Immature natural killer cell (primary cell): ENCODE data around the gene WASF2. TPM values are rescaled to one million over a fixed set of nuclear protein-coding genes. Genes with fewer than 3 reads are reported as not detected.

ENCODE experiments used
- DNase-seq, 3 donors: peaks; one replicate each; pipeline ENCODE4 v3.0.0; 2022; ENCODE audit warnings: mixed read lengths in 1 of 3
- H3K27ac Mint-ChIP-seq, 6 donors: one replicate each; pipeline ENCODE4 v1.8.0; 2020; ENCODE audit warnings: mixed read lengths in 6 of 6, mild to moderate bottlenecking in 5 of 6, inconsistent platforms in 4 of 6, moderate library complexity in 3 of 6
- H3K27me3 Mint-ChIP-seq, 3 donors: one replicate each; pipeline ENCODE4 v1.8.0; 2020 to 2021; ENCODE audit warnings: low read depth in 3 of 3, mild to moderate bottlenecking in 3 of 3, mixed read lengths in 3 of 3, moderate library complexity in 3 of 3, inconsistent platforms in 1 of 3
- H3K36me3 Mint-ChIP-seq, 3 donors: one replicate each; pipeline ENCODE4 v1.8.0; 2020; ENCODE audit warnings: mixed read lengths in 3 of 3, inconsistent platforms in 2 of 3, mild to moderate bottlenecking in 2 of 3
- H3K4me1 Mint-ChIP-seq, 2 donors: one replicate each; pipeline ENCODE4 v1.8.0; 2020; ENCODE audit warnings: inconsistent platforms in 2 of 2, mild to moderate bottlenecking in 2 of 2, mixed read lengths in 2 of 2, moderate library complexity in 1 of 2
- H3K4me3 Mint-ChIP-seq, 5 donors: one replicate each; pipeline ENCODE4 v1.8.0; 2020; ENCODE audit warnings: mild to moderate bottlenecking in 5 of 5, mixed read lengths in 5 of 5, inconsistent platforms in 3 of 5, moderate library complexity in 3 of 5
- H3K9me3 Mint-ChIP-seq, 6 donors: one replicate each; pipeline ENCODE4 v1.8.0; 2020; ENCODE audit warnings: mild to moderate bottlenecking in 6 of 6, mixed read lengths in 6 of 6, inconsistent platforms in 4 of 6, moderate library complexity in 3 of 6
- polyA plus RNA-seq, 3 donors: library from polyadenylated mRNA; unstranded; fragments of 300-500 nt; fragmentation: Illumina TruSeq; gene quantifications; one replicate each; pipeline ENCODE4 v1.2.3, GENCODE V29; 2021

The WASF2 gene
- polyA plus RNA-seq, 3 donors from 2014 or later: 36.6 to 90.0 (median 39.5) TPM

- Mint-ChIP-seq H3K27ac (peak overlapping the region in 1 of 6 donors; percentile 15), H3K4me1 (peaks cover 21 to 24% of the 10 kb centered on the region in 2 donors), H3K27me3 (peaks cover 0 to 4% (median 2%) of the 10 kb centered on the region in 3 donors), H3K36me3 (no peaks in the 10 kb centered on the region), H3K9me3 (no peaks in the 10 kb centered on the region), H3K4me3 (no peak overlapping the region)
- DNase-seq: no peak
Measured at GRCh38 chr1:27517907-27518718, 28.1 kb upstream of the WASF2 start.

GRCh38 chr1:27517301-27517700 is 27.3 kb upstream of the WASF2 start:
- no peaks in the 10 kb centered on the region for H3K36me3 Mint-ChIP-seq
- H3K27me3 Mint-ChIP-seq: peaks cover 0 to 4% (median 0%) of the 10 kb centered on the region in 3 donors
- H3K4me3 Mint-ChIP-seq: no peak overlapping the region
- H3K9me3 Mint-ChIP-seq: no peaks in the 10 kb centered on the region
- peak overlapping the region in 1 of 6 donors; percentile 11 for H3K27ac Mint-ChIP-seq
- no peak for DNase-seq
- H3K4me1 Mint-ChIP-seq: peaks cover 14 to 18% of the 10 kb centered on the region in 2 donors

DNA sequence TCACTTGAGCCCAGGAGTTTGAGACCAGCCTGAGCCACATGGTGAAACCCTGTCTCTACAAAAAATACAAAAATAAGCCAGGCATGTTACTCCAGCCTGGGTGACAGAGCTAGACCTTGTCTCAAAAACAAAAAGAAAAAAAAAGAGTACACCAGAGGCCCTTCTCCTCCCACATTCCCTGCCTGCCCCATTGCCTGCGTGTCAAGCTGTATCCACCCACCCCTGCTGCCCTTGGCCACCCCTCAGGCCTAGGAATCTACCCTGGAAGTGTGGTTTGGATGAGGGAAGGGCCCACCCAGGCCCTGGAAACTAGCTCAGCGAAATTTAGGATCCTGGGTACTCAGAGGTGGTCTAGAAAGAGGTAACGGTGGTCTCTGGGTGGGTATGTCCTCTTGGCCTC is 25.7 kb upstream of the WASF2 start:
- Mint-ChIP-seq H3K36me3 (no peaks in the 10 kb centered on the region), H3K4me1 (peaks cover 0 to 1% of the 10 kb centered on the region in 2 donors), H3K27me3 (peaks cover 0 to 2% (median 0%) of the 10 kb centered on the region in 3 donors), H3K9me3 (no peaks in the 10 kb centered on the region), H3K4me3 (no peak overlapping the region), H3K27ac (no peak overlapping the region)
- no peak for DNase-seq

DNA sequence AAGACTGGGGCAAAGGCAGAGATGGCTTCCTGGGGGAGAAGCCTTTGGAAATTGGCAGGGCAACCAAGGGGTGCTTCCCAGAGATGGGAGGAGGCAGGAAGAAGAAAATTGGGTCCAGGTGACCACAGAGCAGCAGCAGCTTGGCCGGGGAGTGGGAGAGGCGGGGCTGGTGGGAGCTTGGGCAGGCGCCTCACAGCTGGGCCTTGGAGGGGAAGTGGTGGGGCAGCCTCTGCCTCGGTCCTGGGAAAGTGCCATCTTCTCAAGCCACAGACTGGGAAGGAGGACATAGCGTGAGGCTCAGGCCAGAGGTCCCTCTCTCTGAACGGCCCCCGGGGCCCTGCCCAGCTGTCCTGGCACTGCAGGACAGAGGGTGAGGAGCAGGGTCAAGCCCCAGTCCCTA is 24.0 kb upstream of the WASF2 start:
- no peak overlapping the region for H3K4me3 Mint-ChIP-seq
- H3K9me3 Mint-ChIP-seq: no peaks in the 10 kb centered on the region
- DNase-seq: no peak
- no peak overlapping the region for H3K27ac Mint-ChIP-seq
- H3K4me1 Mint-ChIP-seq: no peaks in the 10 kb centered on the region
- peaks cover 0 to 3% (median 0%) of the 10 kb centered on the region in 3 donors for H3K27me3 Mint-ChIP-seq
- no peaks in the 10 kb centered on the region for H3K36me3 Mint-ChIP-seq

DNA sequence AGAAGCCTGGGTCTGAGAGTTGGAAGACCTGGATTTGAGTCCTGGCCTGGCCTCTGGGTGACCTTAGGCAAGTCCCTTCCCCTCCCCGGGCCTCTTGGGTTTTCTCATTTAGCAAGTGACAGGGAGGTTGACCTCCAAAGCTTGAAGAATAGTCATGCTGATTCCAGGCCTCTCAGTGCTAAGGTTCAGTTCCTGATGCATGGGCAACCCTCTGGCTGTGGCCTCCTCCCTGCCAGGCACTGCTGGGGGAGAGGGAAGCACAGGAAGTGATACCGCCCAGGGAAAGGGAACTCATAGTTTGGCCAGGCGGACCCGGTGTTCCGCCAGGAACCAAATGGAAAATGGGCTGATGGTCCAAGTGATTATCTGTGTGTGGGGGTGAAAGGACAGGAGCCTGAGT is 23.6 kb upstream of the WASF2 start:
- no peak for DNase-seq
- Mint-ChIP-seq H3K9me3 (no peaks in the 10 kb centered on the region), H3K36me3 (no peaks in the 10 kb centered on the region), H3K27me3 (peaks cover 0 to 3% (median 0%) of the 10 kb centered on the region in 3 donors), H3K27ac (peak overlapping the region in 1 of 6 donors; percentile 80), H3K4me1 (no peaks in the 10 kb centered on the region), H3K4me3 (no peak overlapping the region)

DNA sequence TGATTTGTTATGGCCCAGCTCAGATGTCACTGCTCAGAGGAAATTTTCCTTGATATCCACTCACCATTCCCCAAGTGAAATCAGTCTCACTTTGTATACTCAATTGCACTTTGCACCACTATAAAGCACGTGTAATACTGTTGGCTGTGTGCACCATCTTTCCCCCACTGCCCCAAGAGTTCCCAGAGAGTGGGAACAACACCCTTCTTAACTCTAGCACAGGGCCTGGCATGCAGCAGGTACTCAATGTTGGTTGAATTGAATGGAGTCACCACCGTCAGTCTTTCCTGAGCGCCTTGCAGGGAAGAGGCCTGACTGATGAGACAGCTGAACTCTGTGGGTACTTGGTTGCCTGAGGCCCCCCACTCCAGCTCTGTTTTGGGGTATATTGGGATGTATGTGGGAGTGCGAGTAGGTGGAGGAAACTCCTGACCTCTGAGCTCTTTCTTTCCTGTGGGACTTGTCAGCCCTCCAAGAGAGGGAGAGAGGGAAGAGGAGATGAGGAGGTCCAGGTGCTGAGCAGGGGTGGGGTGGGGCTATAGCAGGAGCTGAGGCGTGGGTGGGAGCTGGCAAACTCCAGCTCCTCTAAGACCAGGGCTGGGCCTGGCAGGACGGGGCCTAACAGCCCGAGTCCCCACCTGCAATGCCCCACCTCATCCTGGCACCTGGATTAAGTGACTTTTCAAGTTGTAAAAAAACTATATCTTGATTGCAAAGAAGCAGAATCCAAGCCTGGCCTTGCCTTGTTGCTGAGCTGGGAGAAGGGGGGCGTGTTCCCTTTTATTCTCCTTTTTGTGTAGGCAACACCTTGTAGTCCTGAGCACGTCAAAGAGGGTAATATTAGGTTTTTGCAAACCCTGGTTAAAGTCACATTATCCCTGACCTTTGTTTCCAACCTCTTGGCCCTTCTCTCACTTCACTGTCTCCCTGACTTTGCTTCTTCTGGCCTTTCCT is 19.4 kb upstream of the WASF2 start:
- no peaks in the 10 kb centered on the region for H3K4me1 Mint-ChIP-seq
- peaks cover 0 to 2% (median 0%) of the 10 kb centered on the region in 3 donors for H3K27me3 Mint-ChIP-seq
- H3K9me3 Mint-ChIP-seq: no peaks in the 10 kb centered on the region
- DNase-seq: no peak
- H3K4me3 Mint-ChIP-seq: no peak overlapping the region
- no peaks in the 10 kb centered on the region for H3K36me3 Mint-ChIP-seq
- H3K27ac Mint-ChIP-seq: no peak overlapping the region

- no peak for DNase-seq
- Mint-ChIP-seq H3K9me3 (no peaks in the 10 kb centered on the region), H3K4me3 (no peak overlapping the region), H3K27me3 (peaks cover 0 to 4% (median 0%) of the 10 kb centered on the region in 3 donors), H3K36me3 (no peaks in the 10 kb centered on the region), H3K4me1 (no peaks in the 10 kb centered on the region), H3K27ac (no peak overlapping the region)
Measured at GRCh38 chr1:27507960-27508665, 18.1 kb upstream of the WASF2 start.

DNA sequence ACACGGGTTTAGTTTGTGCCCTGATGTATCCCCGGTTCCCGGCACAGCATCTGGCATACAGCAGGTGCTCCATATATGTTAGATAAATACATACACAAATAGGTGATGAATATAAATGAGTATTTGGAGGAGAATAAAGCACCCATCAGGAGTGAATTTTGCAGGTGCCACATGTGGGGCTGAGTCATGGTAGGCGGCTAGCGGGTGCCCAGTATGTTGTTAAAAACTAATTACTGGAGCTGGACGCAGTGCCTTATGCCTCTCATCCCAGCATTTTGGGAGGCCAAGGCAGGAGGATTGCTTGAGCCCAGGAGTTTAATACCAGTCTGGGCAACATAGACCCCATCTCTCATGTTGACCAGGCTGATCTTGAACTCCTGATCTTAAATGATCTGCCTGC is 16.7 kb upstream of the WASF2 start:
- no peak for DNase-seq
- H3K9me3 Mint-ChIP-seq: no peaks in the 10 kb centered on the region
- no peak overlapping the region for H3K4me3 Mint-ChIP-seq
- no peaks in the 10 kb centered on the region for H3K4me1 Mint-ChIP-seq
- peak overlapping the region in 1 of 6 donors; percentile 29 for H3K27ac Mint-ChIP-seq
- H3K27me3 Mint-ChIP-seq: peaks cover 0 to 4% (median 0%) of the 10 kb centered on the region in 3 donors
- H3K36me3 Mint-ChIP-seq: no peaks in the 10 kb centered on the region

DNA sequence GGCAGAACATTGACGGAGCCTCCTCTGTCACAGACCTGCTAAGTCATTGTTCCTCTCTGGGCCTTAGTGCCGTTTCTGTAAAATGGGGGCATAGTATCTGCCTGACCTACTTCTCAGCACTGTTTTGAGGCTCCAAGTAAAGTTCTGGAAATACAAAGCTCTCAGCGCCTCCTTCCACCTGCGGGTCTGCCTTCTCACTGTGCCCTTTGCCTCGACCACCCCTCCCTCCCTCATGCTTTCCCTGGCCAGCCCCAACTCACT is 15.4 kb upstream of the WASF2 start:
- H3K27ac Mint-ChIP-seq: no peak overlapping the region
- H3K9me3 Mint-ChIP-seq: no peaks in the 10 kb centered on the region
- no peak for DNase-seq
- H3K4me1 Mint-ChIP-seq: no peaks in the 10 kb centered on the region
- no peaks in the 10 kb centered on the region for H3K36me3 Mint-ChIP-seq
- peaks cover 0 to 4% (median 2%) of the 10 kb centered on the region in 3 donors for H3K27me3 Mint-ChIP-seq
- no peak overlapping the region for H3K4me3 Mint-ChIP-seq

- no peak for DNase-seq
- Mint-ChIP-seq H3K4me3 (no peak overlapping the region), H3K4me1 (peaks cover 2 to 3% of the 10 kb centered on the region in 2 donors), H3K36me3 (no peaks in the 10 kb centered on the region), H3K27me3 (peaks cover 0 to 4% (median 2%) of the 10 kb centered on the region in 3 donors), H3K27ac (no peak overlapping the region), H3K9me3 (no peaks in the 10 kb centered on the region)
Measured at GRCh38 chr1:27504588-27505419, 14.8 kb upstream of the WASF2 start.

DNA sequence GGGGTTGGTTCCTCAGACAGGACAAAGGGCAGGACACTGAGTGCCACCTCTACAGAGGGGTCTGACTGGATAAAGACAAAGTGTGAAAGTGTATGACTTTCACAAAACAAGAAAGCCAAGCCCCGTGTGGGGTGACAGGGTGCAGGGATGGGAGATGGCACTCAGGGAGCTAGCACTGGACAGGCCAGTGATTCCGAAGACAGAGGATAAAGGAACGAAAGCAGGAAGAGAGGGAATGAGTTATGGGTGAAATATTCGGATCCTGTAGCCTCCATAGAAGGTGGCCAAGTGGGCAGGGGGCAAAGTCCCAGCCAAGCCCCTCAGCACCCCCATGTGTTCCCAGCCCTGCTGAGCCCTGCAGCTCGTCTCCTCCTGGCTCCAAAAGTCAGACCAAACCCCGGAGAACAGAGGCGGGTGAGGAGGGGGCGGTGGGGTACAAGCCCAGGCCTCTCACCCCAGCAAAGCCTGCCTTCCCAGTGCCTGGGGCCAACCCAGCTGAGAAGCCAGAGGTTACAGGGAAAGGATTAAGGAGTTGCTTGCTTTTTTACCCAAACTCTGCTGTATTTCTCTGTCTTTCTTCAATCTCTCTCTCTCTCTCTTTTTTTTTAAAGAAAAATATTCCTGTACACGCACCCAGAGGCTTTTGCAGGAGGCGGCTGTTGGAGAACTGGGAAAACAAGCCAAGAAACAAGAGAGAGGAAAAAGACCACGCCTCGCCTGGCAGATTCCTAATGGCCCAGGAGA is 14.0 kb upstream of the WASF2 start:
- no peak overlapping the region for H3K4me3 Mint-ChIP-seq
- peaks cover 5 to 6% of the 10 kb centered on the region in 2 donors for H3K4me1 Mint-ChIP-seq
- peak overlapping the region in 1 of 6 donors; percentile 57 for H3K27ac Mint-ChIP-seq

GRCh38 chr1:27503033-27503432 is 13.1 kb upstream of the WASF2 start:
- Mint-ChIP-seq H3K27ac (no peak overlapping the region), H3K36me3 (no peaks in the 10 kb centered on the region), H3K27me3 (peaks cover 2 to 4% (median 3%) of the 10 kb centered on the region in 3 donors), H3K9me3 (peaks cover 0 to 2% (median 0%) of the 10 kb centered on the region in 6 donors), H3K4me1 (peaks cover 5 to 6% of the 10 kb centered on the region in 2 donors), H3K4me3 (no peak overlapping the region)
- DNase-seq: no peak

More for the DNA sequence above, 14.0 kb upstream of the WASF2 start:
- no peaks in the 10 kb centered on the region for H3K36me3 Mint-ChIP-seq
- DNase-seq: no peak
- H3K27me3 Mint-ChIP-seq: peaks cover 2 to 3% (median 3%) of the 10 kb centered on the region in 3 donors
- H3K9me3 Mint-ChIP-seq: peaks cover 0 to 1% (median 0%) of the 10 kb centered on the region in 6 donors
